KMS-11 (cell line): ENCODE data around the gene PRKD1.

Experiments used
- H2AFZ ChIP-seq: fragments of 200-600 bp; sonication (generic); 2 replicates; pipeline ENCODE4 v1.6.1; 2016; ENCODE audit warnings: antibody characterized with exemption, mixed run types, low read depth
- H3K27ac ChIP-seq: fragments of 200-600 bp; sonication (generic); 2 replicates; pipeline ENCODE4 v1.6.1; 2016; ENCODE audit warnings: mild to moderate bottlenecking, mixed run types
- H3K27me3 ChIP-seq: fragments of 200-600 bp; sonication (generic); 2 replicates; pipeline ENCODE4 v1.6.1; 2017; ENCODE audit warnings: mild to moderate bottlenecking, low read depth, mixed run types, moderate library complexity; ENCODE audit not compliant: insufficient read depth
- H3K36me3 ChIP-seq: fragments of 200-600 bp; sonication (generic); 2 replicates; pipeline ENCODE4 v1.6.1; 2017; ENCODE audit warnings: mild to moderate bottlenecking, mixed run types; ENCODE audit not compliant: insufficient read depth
- H3K4me1 ChIP-seq: fragments of 200-600 bp; sonication (generic); 2 replicates; pipeline ENCODE4 v1.6.1; 2016; ENCODE audit warnings: mild to moderate bottlenecking, low read depth, mixed run types; ENCODE audit not compliant: poor library complexity, severe bottlenecking
- H3K4me2 ChIP-seq: fragments of 200-600 bp; sonication (generic); 2 replicates; pipeline ENCODE4 v1.7.0; 2016; ENCODE audit warnings: mild to moderate bottlenecking, mixed run types
- H3K4me3 ChIP-seq: fragments of 200-600 bp; sonication (generic); IDR thresholded peaks from 2 replicates; pipeline ENCODE4 v1.6.1; 2017; ENCODE audit warnings: low read depth, low read length, mixed read lengths; ENCODE audit not compliant: insufficient read depth
- H3K79me2 ChIP-seq: fragments of 200-600 bp; sonication (generic); 2 replicates; pipeline ENCODE4 v1.6.1; 2016; ENCODE audit warnings: low read depth, mixed run types; ENCODE audit not compliant: insufficient read depth
- H3K9ac ChIP-seq: fragments of 200-600 bp; sonication (generic); 2 replicates; pipeline ENCODE4 v1.6.1; 2016; ENCODE audit warnings: mild to moderate bottlenecking, mixed run types
- H4K20me1 ChIP-seq: fragments of 200-600 bp; sonication (generic); 2 replicates; pipeline ENCODE4 v1.6.1; 2016; ENCODE audit warnings: mild to moderate bottlenecking, mixed run types; ENCODE audit not compliant: insufficient read depth
- CTCF ChIP-seq: fragments of 200-600 bp; sonication (generic); conservative IDR thresholded peaks from 2 replicates; pipeline ENCODE4 v1.6.1; 2017; ENCODE audit warnings: low read depth, mild to moderate bottlenecking, antibody characterized with exemption, low read length, moderate library complexity, mixed read lengths

The PRKD1 gene

GRCh38 chr14:29759521-29760340 lies 167.9 kb downstream of the PRKD1 start:
- Histone ChIP-seq H3K36me3 (no peaks in the 10 kb centered on the region), H3K4me1 (no peaks in the 10 kb centered on the region), H3K4me3 (no peak overlapping the region), H4K20me1 (no peaks in the 10 kb centered on the region), H3K27ac (no peak overlapping the region), H3K4me2 (no peak overlapping the region), H3K9ac (no peak overlapping the region), H3K79me2 (no peaks in the 10 kb centered on the region), H3K27me3 (no peaks in the 10 kb centered on the region), H2AFZ (no peak overlapping the region)
- no peak for TF ChIP-seq CTCF

GRCh38 chr14:29757711-29758233 lies 169.9 kb downstream of the PRKD1 start:
- TF ChIP-seq CTCF: no peak
- H3K27me3 ChIP-seq: no peaks in the 10 kb centered on the region
- H2AFZ ChIP-seq: no peak overlapping the region
- H3K4me1 ChIP-seq: no peaks in the 10 kb centered on the region
- H3K27ac ChIP-seq: no peak overlapping the region
- no peak overlapping the region for H3K9ac ChIP-seq
- H3K4me2 ChIP-seq: no peak overlapping the region
- H3K4me3 ChIP-seq: no peak overlapping the region
- no peaks in the 10 kb centered on the region for H3K79me2 ChIP-seq
- no peaks in the 10 kb centered on the region for H4K20me1 ChIP-seq
- no peaks in the 10 kb centered on the region for H3K36me3 ChIP-seq

GRCh38 chr14:29757188-29757680 lies 170.4 kb downstream of the PRKD1 start:
- Histone ChIP-seq H3K4me1 (no peaks in the 10 kb centered on the region), H4K20me1 (no peaks in the 10 kb centered on the region), H3K9ac (no peak overlapping the region), H3K36me3 (no peaks in the 10 kb centered on the region), H3K4me3 (no peak overlapping the region), H3K27ac (no peak overlapping the region), H3K79me2 (no peaks in the 10 kb centered on the region), H3K27me3 (no peaks in the 10 kb centered on the region), H2AFZ (no peak overlapping the region), H3K4me2 (no peak overlapping the region)
- TF ChIP-seq CTCF: no peak

- Histone ChIP-seq H3K79me2 (no peaks in the 10 kb centered on the region), H3K4me2 (no peak overlapping the region), H3K27ac (no peak overlapping the region)
Measured at GRCh38 chr14:29756019-29756385, 171.6 kb downstream of the PRKD1 start.

More at GRCh38 chr14:29756019-29756385, 171.6 kb downstream of the PRKD1 start:
- no peak overlapping the region for H3K9ac ChIP-seq
- H3K36me3 ChIP-seq: no peaks in the 10 kb centered on the region
- no peaks in the 10 kb centered on the region for H3K4me1 ChIP-seq
- no peak for TF ChIP-seq CTCF
- no peak overlapping the region for H2AFZ ChIP-seq
- no peak overlapping the region for H3K4me3 ChIP-seq
- no peaks in the 10 kb centered on the region for H4K20me1 ChIP-seq
- H3K27me3 ChIP-seq: no peaks in the 10 kb centered on the region
